HG02840 (cell line): ENCODE data around the gene ERC1.

Source experiments
- ATAC-seq: cut with Tn5 transposase; IDR thresholded peaks from one replicate; pipeline ENCODE4 v1.9.1; 2021; ENCODE audit warnings: mild to moderate bottlenecking, moderate library complexity, moderate number of reproducible peaks; ENCODE audit not compliant: unreplicated experiment, low FRiP score

ERC1 gene

DNA sequence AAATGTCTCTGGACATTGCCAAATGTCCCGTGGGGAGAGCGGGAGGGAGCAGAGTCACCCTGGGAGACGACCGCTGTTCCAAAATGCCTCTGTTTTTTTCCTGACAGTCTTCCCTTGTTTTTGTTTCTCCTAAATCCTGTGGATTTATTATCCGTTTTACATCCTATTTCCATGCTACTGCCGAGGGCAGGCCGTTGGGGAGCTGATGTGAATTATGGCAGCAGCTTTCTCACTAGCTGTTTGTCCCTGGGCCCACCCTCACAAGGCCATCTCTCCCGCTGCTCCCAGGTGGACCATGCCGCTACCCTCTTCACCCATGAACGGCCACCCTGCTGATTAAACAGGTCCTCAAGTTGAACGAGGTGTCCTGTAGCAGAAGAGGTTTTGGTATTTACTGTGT, 548.1 kb downstream of the ERC1 start:
- no peak for ATAC-seq

DNA sequence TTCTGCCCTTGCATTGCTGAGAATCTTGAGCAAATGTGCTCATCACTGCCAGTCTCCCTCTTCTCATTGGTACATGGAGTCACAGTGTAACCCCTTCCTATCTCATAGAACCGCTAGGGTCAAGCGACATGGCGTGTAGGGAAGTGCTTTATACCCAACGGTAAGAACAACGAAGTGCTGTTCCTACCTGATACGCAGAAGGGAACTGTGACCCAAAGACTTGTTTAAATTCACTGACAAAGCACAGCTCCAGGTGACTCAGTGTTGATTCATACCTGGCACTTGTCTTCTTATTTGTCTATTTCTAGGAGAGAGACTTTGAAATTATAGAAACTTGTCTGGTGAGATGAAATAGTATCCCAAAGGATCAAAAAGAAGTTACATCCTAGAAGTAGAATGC, 549.7 kb downstream of the ERC1 start:
- ATAC-seq = no peak

DNA sequence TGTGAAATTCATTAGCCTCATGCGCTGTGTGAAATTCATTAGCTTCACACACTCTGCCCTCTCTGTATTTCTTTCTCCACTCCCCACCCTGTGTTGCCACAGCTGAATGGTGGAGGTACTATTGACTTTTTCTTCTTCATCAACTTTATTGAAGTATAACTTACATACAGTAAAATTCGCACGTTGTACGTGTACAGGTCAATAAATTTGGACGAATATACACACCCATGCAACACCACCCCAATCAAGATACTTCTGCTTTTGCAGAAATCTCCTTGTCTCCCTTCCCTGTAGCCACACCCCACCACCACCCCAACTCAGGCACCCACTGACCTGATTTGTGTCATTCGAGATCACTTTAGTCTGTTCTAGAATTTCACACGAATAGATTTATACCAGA, 551.6 kb downstream of the ERC1 start:
- no peak for ATAC-seq

DNA sequence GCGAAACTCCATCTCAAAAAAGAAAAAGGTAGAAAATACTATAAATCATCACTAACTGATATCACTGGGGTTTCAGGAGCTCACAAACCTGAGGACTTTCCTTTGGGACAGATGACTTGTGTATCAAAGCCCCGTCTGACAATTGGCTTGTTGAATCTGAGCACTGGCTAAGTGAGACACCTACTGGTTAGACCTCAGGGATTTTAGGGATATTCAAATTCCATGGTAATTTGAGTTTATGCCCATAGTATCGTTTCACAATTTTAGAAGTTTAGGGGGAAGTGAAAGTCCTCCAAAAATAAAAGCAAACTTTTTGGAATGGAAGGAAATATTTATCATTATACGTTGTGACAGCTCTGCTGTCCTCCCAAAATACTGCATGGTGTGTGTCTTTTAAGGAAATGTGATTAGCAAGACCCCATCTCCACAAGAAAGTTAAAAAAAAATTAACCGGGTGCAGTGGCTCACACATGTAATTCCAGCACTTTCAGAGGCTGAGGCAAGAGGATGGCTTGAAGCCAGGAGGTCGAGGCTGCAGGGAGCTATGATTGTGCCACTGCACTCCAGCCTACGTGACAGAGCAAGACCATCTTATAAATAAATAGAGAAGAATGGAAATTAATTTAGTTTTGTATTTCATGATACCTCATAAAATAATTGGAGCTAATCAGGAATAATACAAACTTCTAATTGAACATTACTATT, 554.1 kb downstream of the ERC1 start:
- no peak for ATAC-seq
